PC-9 (cell line): Measurements from ENCODE around the gene ATP4B. TPM values are rescaled to one million over a fixed set of nuclear protein-coding genes. Genes with fewer than 3 reads are reported as not detected.

Source experiments
- BruUV-seq: library from RNA; stranded (reverse); fragments of 400-500 nt; replicated peaks from 2 replicates; lab custom pipeline; 2021; lab: Mats Ljungman, UMichigan
- CTCF ChIA-PET: fragments of 300-600 bp; sonication (Branson Sonifier 250); formaldehyde crosslinking; loops from one replicate; lab custom pipeline; 2022; ENCODE audit warnings: antibody characterized with exemption; lab: Charles Lee
- POLR2A ChIA-PET: fragments of 300-600 bp; sonication (Branson Sonifier 250); formaldehyde crosslinking; loops from one replicate; lab custom pipeline; 2022; ENCODE audit warnings: antibody characterized with exemption; ENCODE audit not compliant: unreplicated experiment; lab: Charles Lee
- DNase-seq, 2 experiments: peaks; one replicate each; pipeline versions ENCODE4 v3.0.0 to v3.0.0-alpha.2; 2015 to 2022; ENCODE audit warnings: mixed read lengths in 1 of 2
- H2AFZ ChIP-seq: fragments of 200-600 bp; sonication (generic); 2 replicates; pipeline ENCODE4 v1.8.1; 2017; ENCODE audit warnings: antibody characterized with exemption
- H3F3A ChIP-seq: fragments of 200-600 bp; sonication (generic); 2 replicates; pipeline ENCODE4 v1.8.1; 2017; ENCODE audit warnings: antibody characterized with exemption, mild to moderate bottlenecking, low read depth; ENCODE audit not compliant: insufficient read depth
- H3K27ac ChIP-seq: fragments of 200-600 bp; sonication (generic); 2 replicates; pipeline ENCODE4 v1.6.1; 2016; ENCODE audit warnings: mixed run types
- H3K27me3 ChIP-seq: fragments of 200-600 bp; sonication (generic); 2 replicates; pipeline ENCODE4 v1.6.1; 2016; ENCODE audit warnings: low read depth, mixed run types; ENCODE audit not compliant: insufficient read depth
- H3K36me3 ChIP-seq: fragments of 200-600 bp; sonication (generic); 2 replicates; pipeline ENCODE4 v1.6.1; 2016; ENCODE audit warnings: low read depth, mixed run types
- H3K4me1 ChIP-seq: fragments of 200-600 bp; sonication (generic); replicated peaks from 2 replicates; pipeline ENCODE4 v1.6.1; 2016; ENCODE audit warnings: mixed run types; ENCODE audit not compliant: insufficient read depth
- H3K4me2 ChIP-seq: fragments of 200-600 bp; sonication (generic); 2 replicates; pipeline ENCODE4 v1.6.1; 2017; ENCODE audit warnings: mixed run types
- H3K4me3 ChIP-seq: fragments of 200-600 bp; sonication (generic); 2 replicates; pipeline ENCODE4 v1.6.1; 2016; ENCODE audit warnings: mixed run types
- H3K79me2 ChIP-seq: fragments of 200-600 bp; sonication (generic); 2 replicates; pipeline ENCODE4 v1.6.1; 2017; ENCODE audit warnings: low read depth, mixed run types
- H3K9me2 ChIP-seq: fragments of 200-600 bp; sonication (generic); 2 replicates; pipeline ENCODE4 v1.8.1; 2017; ENCODE audit warnings: mild to moderate bottlenecking; ENCODE audit not compliant: insufficient read depth
- H3K9me3 ChIP-seq: fragments of 200-600 bp; sonication (generic); 2 replicates; pipeline ENCODE4 v1.8.1; 2016; ENCODE audit warnings: low read depth; ENCODE audit not compliant: insufficient read depth
- H4K20me1 ChIP-seq: fragments of 200-600 bp; sonication (generic); 2 replicates; pipeline ENCODE4 v1.8.1; 2017; ENCODE audit not compliant: insufficient read depth
- CTCF ChIP-seq: fragments of 200-600 bp; sonication (generic); conservative IDR thresholded peaks from 2 replicates; pipeline ENCODE4 v1.6.1; 2017; ENCODE audit warnings: mixed run types, antibody characterized with exemption, mild to moderate bottlenecking, moderate library complexity
- EZH2 ChIP-seq: fragments of 200-600 bp; sonication (generic); IDR thresholded peaks from 2 replicates; pipeline ENCODE4 v1.8.0; 2017; ENCODE audit warnings: antibody characterized with exemption, low read depth
- intact Hi-C: fragments of 100-400 bp; cut with micrococcal nuclease; formaldehyde crosslinking; loops from one replicate; pipeline ENCODE4 v1.10.0; 2022; ENCODE audit not compliant: unreplicated experiment
- total RNA-seq: library from RNA; stranded (reverse); gene quantifications from 2 replicates; pipeline ENCODE4 v1.2.3, GENCODE V29; 2021

ATP4B gene
- total RNA-seq, 1 experiment from 2014 or later = not detected

- BruUV-seq = no TSS peak
- Histone ChIP-seq H3K79me2 (no peaks in the 10 kb centered on the region), H2AFZ (no peak overlapping the region), H3K36me3 (no peaks in the 10 kb centered on the region), H4K20me1 (no peaks in the 10 kb centered on the region), H3K4me2 (no peak overlapping the region), H3K4me3 (no peak overlapping the region), H3K27ac (no peak overlapping the region), H3K9me3 (0 out of 2 replicates have a peak, but pooled peaks cover 7% of the 10 kb centered on the region), H3F3A (no peaks in the 10 kb centered on the region), H3K27me3 (peaks cover 78% of the 10 kb centered on the region), H3K4me1 (no peaks in the 10 kb centered on the region), H3K9me2 (no peaks in the 10 kb centered on the region)
- POLR2A ChIA-PET = interaction anchor here (0.5 kb wide), 1 partner anchor 81 kb away, joined by 13 read pairs; no protein-coding TSS in a partner anchor
- TF ChIP-seq EZH2 (no peak), CTCF (no peak)
- intact Hi-C loops = no loop called here
- DNase-seq = no peak
- CTCF ChIA-PET = no interaction called here
Observed at GRCh38 chr13:113666329-113666670, 8.3 kb upstream of the ATP4B start.

DNA sequence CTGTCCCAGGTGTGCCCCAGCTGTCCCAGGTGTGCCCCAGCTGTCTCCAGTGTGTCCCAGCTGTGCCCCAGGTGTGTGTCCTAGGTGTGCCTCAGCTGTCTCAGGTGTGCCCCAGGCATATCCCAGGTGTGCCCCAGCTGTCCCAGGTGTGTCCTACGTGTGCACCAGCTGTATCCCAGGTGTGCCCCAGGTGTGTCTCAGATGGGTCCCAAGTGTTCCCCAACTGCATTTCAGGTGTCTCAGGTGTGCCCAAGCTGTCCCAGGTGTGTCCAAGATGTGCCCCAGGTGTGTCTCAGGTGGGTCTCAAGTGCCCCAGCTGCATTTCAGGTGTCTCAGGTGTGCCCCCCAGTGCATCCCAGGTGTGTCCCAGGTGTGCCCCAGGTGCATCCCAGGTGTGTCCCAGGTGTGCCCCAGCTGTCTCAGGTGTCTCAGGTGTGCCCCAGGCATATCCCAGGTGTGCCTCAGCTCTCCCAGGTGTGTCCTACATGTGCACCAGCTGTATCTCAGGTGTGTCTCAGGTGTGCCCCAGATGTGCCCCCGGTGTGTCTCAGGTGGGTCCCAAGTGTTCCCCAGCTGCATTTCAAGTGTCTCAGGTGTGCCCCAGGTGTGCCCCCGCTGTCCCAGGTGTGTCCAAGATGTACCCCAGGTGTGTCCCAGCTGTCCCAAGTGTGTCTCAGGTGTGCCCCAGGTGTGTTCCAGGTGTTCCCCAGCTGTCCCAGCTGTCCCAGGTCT, 7.8 kb upstream of the ATP4B start:
- POLR2A ChIA-PET = interaction anchor here (0.5 kb wide), 1 partner anchor 80 kb away, joined by 13 read pairs; no protein-coding TSS in a partner anchor
- CTCF ChIA-PET = no interaction called here

More for the DNA sequence above, 7.8 kb upstream of the ATP4B start:
- H3K4me1 ChIP-seq = no peaks in the 10 kb centered on the region
- no TSS peak for BruUV-seq
- no peak overlapping the region for H3K4me3 ChIP-seq
- H3K9me2 ChIP-seq = no peaks in the 10 kb centered on the region
- H2AFZ ChIP-seq = no peak overlapping the region
- TF ChIP-seq EZH2 (no peak), CTCF (no peak)
- H3K4me2 ChIP-seq = no peak overlapping the region
- DNase-seq = no peak
- H3K27me3 ChIP-seq = peaks cover 83% of the 10 kb centered on the region
- no peaks in the 10 kb centered on the region for H3K79me2 ChIP-seq
- H3K27ac ChIP-seq = no peak overlapping the region
- H3K9me3 ChIP-seq = peaks cover 7% of the 10 kb centered on the region; the same call in 1 of the 2 replicates
- intact Hi-C loops = no loop called here
- H3F3A ChIP-seq = no peaks in the 10 kb centered on the region
- H4K20me1 ChIP-seq = no peaks in the 10 kb centered on the region
- no peaks in the 10 kb centered on the region for H3K36me3 ChIP-seq
